ENCODE measurements around the gene WNT11.

Gene WNT11

GRCh38 chr11:76153571-76153923, 52.8 kb downstream of the WNT11 start:
- DNase-seq (ENCODE audit: low spot score): no peak

- no peak for DNase-seq (ENCODE audit: low spot score)
These were observed 53.3 kb downstream of the WNT11 start for GRCh38 chr11:76152741-76153570.

GRCh38 chr11:76152086-76152681, 54.1 kb downstream of the WNT11 start:
- DNase-seq (ENCODE audit: low spot score): peak; percentile 76

- DNase-seq (ENCODE audit: low spot score): no peak
These were observed 54.7 kb downstream of the WNT11 start for GRCh38 chr11:76151556-76152085.

- DNase-seq (ENCODE audit: low spot score): no peak
These were observed 56.2 kb downstream of the WNT11 start for GRCh38 chr11:76150141-76150540.

GRCh38 chr11:76149713-76150112, 56.6 kb downstream of the WNT11 start:
- DNase-seq (ENCODE audit: low spot score): no peak

- DNase-seq (ENCODE audit: low spot score): no peak
These were observed 57.2 kb downstream of the WNT11 start for GRCh38 chr11:76148941-76149613.

- DNase-seq (ENCODE audit: low spot score): no peak
These were observed 58.1 kb downstream of the WNT11 start for GRCh38 chr11:76148231-76148630.

- no peak for DNase-seq (ENCODE audit: low spot score)
These were observed 59.1 kb downstream of the WNT11 start for GRCh38 chr11:76147106-76147740.

- DNase-seq (ENCODE audit: low spot score): no peak
These were observed 63.0 kb downstream of the WNT11 start for GRCh38 chr11:76143274-76143673.

GRCh38 chr11:76141901-76142588, 64.3 kb downstream of the WNT11 start:
- DNase-seq (ENCODE audit: low spot score): no peak

GRCh38 chr11:76140912-76141574, 65.3 kb downstream of the WNT11 start:
- DNase-seq (ENCODE audit: low spot score): no peak

GRCh38 chr11:76139314-76139713, 67.0 kb downstream of the WNT11 start:
- DNase-seq (ENCODE audit: low spot score): no peak

Measured in kidney capillary endothelial cell (primary cell).